ENCODE measurements around the gene EFCAB8. TPM values are rescaled to one million over a fixed set of nuclear protein-coding genes. Genes with fewer than 3 reads are reported as not detected.

EFCAB8 gene
- total RNA-seq, 1 experiment from 2014 or later, result not detected

GRCh38 chr20:32823078-32823477, 35.6 kb upstream of the EFCAB8 start:
- DNase-seq (ENCODE audit: unreplicated experiment), result peak; percentile 67
- peak overlapping the region; percentile 74 for H3K27ac Mint-ChIP-seq (ENCODE audit: low read depth, unreplicated experiment)
- BruUV-seq (replicated peaks), result no TSS peak
- intact Hi-C loops (cut with micrococcal nuclease), result no loop called here
- H3K4me1 Mint-ChIP-seq (ENCODE audit: insufficient read depth, unreplicated experiment), result peaks cover 37% of the 10 kb centered on the region
- CTCF ChIA-PET, result interaction anchor here (1.5 to 5.8 kb wide), 3 partner anchors 14 to 34 kb away, joined by 3 to 40 read pairs (median 4); no protein-coding TSS in a partner anchor
- POLR2A ChIA-PET, result interaction anchor here (0.6 to 2.7 kb wide), 8 partner anchors 14 to 36 kb away, joined by 3 to 9 read pairs (median 3); no protein-coding TSS in a partner anchor
- H3K36me3 Mint-ChIP-seq (ENCODE audit: insufficient read depth, unreplicated experiment), result peaks cover 29% of the 10 kb centered on the region
- TF ChIP-seq CTCF (IDR thresholded peaks at IDR 0.05; ENCODE audit: unreplicated experiment), result no peak
- no peaks in the 10 kb centered on the region for H3K9me3 Mint-ChIP-seq (ENCODE audit: unreplicated experiment)
- H3K27me3 Mint-ChIP-seq (ENCODE audit: insufficient read depth, unreplicated experiment), result no peaks in the 10 kb centered on the region
- H3K4me3 Mint-ChIP-seq (ENCODE audit: unreplicated experiment), result peak overlapping the region; percentile 35

GRCh38 chr20:32823737-32824588, 34.8 kb upstream of the EFCAB8 start:
- Mint-ChIP-seq H3K36me3 (ENCODE audit: insufficient read depth, unreplicated experiment) (peaks cover 34% of the 10 kb centered on the region), H3K27me3 (ENCODE audit: insufficient read depth, unreplicated experiment) (no peaks in the 10 kb centered on the region), H3K4me3 (ENCODE audit: unreplicated experiment) (peak overlapping the region; percentile 35), H3K9me3 (ENCODE audit: unreplicated experiment) (no peaks in the 10 kb centered on the region), H3K27ac (ENCODE audit: low read depth, unreplicated experiment) (peak overlapping the region; percentile 74), H3K4me1 (ENCODE audit: insufficient read depth, unreplicated experiment) (peaks cover 40% of the 10 kb centered on the region)
- TF ChIP-seq CTCF (IDR thresholded peaks at IDR 0.05; ENCODE audit: unreplicated experiment), result no peak
- no TSS peak for BruUV-seq (replicated peaks)
- no peak for DNase-seq (ENCODE audit: unreplicated experiment)
- CTCF ChIA-PET, result interaction anchor here (0.6 to 5.8 kb wide), 10 partner anchors 13 to 633 kb away, joined by 4 to 40 read pairs (median 4); partner anchors contain the start of gene C20orf203
- POLR2A ChIA-PET, result interaction anchor here (0.9 to 2.7 kb wide), 3 partner anchors 13 to 36 kb away, joined by 3 to 9 read pairs (median 3); no protein-coding TSS in a partner anchor
- intact Hi-C loops (cut with micrococcal nuclease), result no loop called here

GRCh38 chr20:32828029-32828680, 30.6 kb upstream of the EFCAB8 start:
- ChIA-PET CTCF (interaction anchor here (0.6 to 1.9 kb wide), 7 partner anchors 8 to 841 kb away, joined by 3 to 11 read pairs (median 5); partner anchors contain the start of gene MAPRE1), POLR2A (interaction anchor here (0.9 kb wide), 1 partner anchor 22 kb away, joined by 5 read pairs; no protein-coding TSS in a partner anchor)
- Mint-ChIP-seq H3K27me3 (ENCODE audit: insufficient read depth, unreplicated experiment) (no peaks in the 10 kb centered on the region), H3K27ac (ENCODE audit: low read depth, unreplicated experiment) (no peak overlapping the region), H3K4me1 (ENCODE audit: insufficient read depth, unreplicated experiment) (peaks cover 17% of the 10 kb centered on the region), H3K9me3 (ENCODE audit: unreplicated experiment) (no peaks in the 10 kb centered on the region), H3K4me3 (ENCODE audit: unreplicated experiment) (no peak overlapping the region), H3K36me3 (ENCODE audit: insufficient read depth, unreplicated experiment) (peaks cover 72% of the 10 kb centered on the region)
- no peak for DNase-seq (ENCODE audit: unreplicated experiment)
- BruUV-seq (replicated peaks), result no TSS peak
- TF ChIP-seq CTCF (IDR thresholded peaks at IDR 0.05; ENCODE audit: unreplicated experiment), result no peak
- intact Hi-C loops (cut with micrococcal nuclease), result no loop called here
